Measurements from ENCODE around the gene LAG3.
A peak's percentile ranks its signal among the peaks of the same experiment; 100 is the strongest.
"Not testable (repeated sequence)": the region's sequence is repeated elsewhere in the genome, so short reads cannot be mapped to it uniquely, and the experiment has no call there.

Gene LAG3

DNA sequence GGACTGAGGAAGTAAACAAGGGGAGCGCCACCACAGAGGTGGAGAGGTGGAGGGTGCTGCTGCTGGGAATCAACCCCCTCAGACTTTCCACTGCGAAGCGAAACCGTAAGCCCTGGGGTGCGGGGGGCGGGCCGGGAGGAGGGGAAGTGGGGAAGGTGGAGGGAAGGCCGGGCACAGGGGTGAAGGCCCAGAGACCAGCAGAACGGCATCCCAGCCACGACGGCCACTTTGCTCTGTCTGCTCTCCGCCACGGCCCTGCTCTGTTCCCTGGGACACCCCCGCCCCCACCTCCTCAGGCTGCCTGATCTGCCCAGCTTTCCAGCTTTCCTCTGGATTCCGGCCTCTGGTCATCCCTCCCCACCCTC is at the start of gene LAG3:
Gene LAG3, plus strand, starts transcription at position 190 of the 365 bp plus-strand sequence. CDS start 333 bp downstream, outside the sequence.
- DNase-seq: peak; percentile 46

DNA sequence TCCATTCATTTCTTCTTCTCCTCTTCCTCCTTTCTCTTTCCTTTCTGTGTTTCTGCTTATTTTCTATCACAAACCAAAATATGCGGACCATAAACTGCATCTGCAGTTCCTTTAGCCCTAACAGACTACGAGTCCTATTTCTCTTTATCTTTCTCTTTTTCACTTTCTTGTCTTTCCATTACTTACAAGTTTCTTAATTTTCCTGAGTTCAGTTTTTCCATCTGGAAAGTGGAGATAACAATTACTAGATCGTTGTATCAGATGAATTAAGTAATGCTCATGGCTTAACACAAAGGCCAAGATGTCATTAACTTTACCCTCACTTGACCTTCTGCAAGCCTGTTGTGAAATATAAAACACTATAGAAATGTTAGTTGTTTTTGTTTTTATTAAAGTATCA is 49.5 kb upstream of the LAG3 start:
- DNase-seq: no peak

DNA sequence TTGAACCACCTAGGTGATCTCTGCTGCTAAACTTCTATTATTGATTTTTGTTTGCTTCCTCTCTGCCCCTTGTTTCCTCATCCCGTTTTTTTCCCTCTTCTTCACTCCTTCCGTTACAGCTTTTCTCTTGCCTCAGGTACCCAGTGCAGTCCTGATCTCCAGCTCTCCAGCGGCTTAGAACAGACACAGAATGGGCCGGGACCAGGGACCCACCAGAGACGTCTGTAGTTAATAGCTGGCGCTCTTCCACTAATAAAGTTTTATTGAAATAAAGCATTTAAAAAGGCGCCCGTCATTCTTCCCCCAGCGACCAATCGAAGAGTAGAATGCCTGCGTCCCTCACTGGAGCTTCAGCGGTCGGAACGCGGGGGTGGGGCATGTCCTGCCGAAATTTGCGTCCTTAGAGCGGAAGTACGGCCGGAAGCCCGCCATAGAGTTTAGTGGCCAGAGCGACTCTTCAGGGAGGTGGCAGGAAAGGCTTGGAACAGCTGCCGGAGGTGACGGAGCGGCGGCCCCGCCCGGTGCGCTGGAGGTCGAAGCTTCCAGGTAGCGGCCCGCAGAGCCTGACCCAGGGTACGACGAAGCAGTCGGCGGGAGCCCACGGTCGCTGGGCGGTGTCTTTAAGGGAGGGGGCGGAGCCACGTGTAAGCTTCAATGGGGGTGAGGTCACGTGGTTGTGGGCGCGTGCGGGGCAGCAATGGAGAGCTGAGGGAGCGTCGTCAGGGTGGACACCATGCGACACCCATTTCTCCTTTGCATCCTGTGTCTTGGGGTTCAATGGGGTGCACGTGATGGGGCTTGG is 48.5 kb upstream of the LAG3 start, which contains the start of gene COPS7A:
Gene COPS7A, plus strand, starts transcription at position 440 of the 802 bp plus-strand sequence. CDS start 611 bp downstream, outside the sequence.
- peak; percentile 89 for DNase-seq

DNA sequence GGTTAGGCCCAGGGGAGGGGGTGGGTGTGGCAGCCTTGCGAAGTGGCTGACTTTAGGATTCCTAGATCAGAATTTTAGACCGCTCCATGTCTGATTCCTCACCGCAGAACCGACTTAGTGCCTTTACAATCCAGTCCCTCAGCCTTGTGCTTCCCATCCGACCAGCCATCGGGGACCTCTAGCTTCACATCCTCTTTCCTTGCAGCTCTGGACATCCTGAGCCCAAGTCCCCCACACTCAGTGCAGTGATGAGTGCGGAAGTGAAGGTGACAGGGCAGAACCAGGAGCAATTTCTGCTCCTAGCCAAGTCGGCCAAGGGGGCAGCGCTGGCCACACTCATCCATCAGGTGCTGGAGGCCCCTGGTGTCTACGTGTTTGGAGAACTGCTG is 47.9 kb upstream of the LAG3 start:
- DNase-seq: no peak

DNA sequence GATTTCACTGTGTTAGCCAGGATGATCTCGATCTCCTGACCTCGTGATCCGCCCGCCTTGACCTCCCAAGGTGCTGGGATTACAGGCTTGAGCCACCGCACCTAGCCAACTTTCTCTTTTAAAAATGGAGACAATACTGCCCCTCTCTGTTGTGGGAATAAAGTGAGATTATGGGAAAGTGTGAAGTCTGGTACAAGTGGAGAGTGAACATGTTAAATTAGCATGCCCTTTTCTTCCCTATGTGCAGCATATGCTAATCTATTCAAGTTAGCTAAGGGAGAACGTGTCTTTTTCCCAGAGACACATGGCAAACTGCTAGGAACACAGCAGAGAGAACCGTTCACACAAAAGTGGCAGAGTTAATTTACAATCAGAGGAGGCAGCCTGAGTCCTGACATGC is 47.0 kb upstream of the LAG3 start:
- no peak for DNase-seq

DNA sequence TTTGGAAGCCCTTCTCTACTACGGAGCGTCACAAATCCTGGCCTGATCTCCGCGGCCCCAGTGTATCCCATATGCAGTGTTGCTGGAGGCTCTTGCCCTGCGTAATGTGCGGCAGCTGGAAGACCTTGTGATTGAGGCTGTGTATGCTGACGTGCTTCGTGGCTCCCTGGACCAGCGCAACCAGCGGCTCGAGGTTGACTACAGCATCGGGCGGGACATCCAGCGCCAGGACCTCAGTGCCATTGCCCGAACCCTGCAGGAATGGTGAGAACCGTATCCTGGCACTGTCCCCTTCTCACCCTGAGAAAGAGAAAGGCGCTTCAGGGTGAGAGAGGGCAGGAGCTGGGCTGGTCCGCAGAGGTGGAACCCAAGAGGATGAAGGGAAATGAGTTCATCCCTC is 43.1 kb upstream of the LAG3 start:
- no peak for DNase-seq

DNA sequence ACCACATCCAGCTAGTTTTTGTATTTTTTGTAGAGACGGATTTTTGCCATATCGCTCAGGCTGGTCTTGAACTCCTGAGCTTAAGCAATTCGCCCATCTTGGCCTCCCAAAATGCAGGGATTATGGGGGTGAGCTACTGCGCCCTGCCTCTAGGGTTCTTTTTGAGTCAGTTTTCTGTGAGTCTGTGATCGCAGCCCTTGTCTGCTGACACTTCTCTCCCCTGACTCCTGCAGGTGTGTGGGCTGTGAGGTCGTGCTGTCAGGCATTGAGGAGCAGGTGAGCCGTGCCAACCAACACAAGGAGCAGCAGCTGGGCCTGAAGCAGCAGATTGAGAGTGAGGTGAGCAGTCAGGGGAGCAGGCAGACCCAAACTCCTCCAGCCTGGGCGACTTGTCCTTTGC is 42.2 kb upstream of the LAG3 start:
- no peak for DNase-seq

DNA sequence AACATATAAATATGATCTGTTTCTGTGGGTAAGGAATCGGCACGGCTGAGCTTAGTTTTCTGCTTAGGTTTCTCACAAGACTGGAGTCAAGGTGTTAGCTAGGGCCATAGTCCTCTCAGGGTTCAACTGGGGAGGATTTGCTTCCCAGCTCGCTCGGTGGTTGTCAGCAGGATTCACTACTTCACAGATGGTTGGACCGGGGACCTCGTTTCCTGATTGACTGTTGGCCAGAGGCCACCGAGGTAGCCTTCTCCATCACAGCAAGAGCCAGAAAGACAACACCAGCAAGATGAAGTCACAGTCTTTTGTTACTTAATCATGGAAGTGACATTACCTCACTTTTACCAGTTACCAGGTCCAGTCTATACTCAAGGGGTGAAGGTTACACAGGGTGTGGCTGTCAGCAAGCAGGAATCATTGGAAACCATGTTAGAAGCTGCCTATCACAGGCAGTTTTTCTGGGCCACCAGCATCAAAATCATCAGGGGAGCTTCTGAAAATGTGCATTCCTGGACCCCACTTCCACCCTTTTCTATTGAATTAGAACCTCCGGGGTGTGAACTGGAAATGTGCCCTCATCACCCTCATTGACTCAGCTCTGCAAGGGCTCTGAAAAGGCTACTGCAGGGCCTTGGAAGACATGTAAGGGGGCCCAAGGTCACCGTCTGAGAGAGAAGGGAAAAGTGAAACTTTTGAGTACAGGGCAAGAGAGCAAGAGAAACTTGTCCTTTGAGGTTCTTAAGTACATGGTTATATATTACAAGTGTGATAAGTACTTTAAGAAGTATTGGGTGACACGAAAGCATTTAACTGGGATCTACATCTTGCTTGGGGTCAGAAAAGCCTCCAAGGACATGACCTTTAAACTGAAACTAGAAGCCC is 37.6 kb upstream of the LAG3 start:
- no peak for DNase-seq

DNA sequence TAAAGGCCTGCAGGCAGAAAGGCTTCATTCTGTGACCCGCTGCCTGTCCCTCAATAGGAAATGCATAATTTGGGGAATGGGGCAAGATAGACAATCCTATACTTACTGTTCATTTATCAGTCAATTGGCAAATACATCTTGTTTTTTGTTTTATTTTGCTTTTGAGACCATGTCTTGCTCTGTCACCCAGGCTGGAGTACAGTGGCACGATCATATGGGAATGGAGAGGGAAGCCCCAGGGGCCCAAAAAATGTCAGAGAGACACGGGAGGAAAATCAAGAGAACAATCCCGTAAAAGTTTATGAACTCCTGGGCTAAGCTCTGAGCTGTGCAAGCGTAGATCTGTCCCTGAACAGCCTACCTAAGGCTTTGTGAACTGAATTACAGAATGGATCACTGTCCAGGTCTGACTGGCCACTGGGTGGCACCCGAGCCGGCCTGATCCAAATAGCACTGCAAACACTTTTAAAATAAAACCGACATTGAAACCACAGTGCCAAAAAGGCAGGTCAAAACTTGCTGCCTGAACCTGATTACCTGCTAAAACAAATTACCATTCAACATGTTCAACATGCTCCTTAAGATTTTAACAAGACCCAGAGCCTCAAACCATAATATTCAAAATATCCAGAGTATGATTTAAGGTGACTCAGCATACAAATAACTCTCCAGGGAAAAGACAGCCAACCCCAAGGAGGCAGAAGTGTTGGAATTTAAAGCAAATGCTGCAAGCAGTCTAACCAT is 36.7 kb upstream of the LAG3 start:
- no peak for DNase-seq

DNA sequence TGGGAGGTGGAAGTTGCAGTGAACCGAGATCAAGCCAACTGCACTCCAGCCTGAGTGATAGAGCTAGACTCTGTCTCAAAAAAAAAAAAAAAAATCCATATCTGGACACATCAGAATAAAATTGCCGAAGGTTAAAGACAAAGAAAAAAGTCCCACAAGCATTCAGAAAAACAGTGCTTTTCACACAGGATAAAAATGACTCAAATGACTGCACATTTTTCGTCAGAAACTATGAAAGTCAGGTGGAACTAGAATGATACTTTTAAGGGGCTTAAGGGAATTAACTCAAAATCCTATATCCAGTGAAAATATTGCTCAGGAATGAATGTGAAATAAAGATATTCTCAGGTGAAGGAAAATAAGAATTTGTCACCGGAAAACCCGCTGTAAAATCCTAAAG is 35.6 kb upstream of the LAG3 start:
- DNase-seq: no peak

DNA sequence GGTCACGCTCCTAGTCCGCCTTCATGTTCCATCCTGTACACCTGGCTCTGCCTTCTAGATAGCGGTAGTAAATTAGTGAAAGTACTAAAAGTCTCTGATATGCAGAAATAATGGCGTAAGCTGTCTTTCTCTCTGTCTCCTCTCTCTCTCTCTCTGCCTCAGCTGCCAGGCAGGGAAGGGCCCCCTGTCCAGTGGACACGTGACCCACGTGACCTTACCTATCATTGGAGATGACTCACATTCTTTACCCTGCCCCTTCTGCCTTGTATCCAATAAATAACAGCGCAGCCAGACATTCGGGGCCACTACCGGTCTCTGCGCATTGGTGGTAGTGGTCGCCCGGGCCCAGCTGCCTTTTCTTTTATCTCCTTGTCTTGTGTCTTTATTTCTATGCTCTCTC is 30.2 kb upstream of the LAG3 start:
- not testable (repeated sequence) for DNase-seq

DNA sequence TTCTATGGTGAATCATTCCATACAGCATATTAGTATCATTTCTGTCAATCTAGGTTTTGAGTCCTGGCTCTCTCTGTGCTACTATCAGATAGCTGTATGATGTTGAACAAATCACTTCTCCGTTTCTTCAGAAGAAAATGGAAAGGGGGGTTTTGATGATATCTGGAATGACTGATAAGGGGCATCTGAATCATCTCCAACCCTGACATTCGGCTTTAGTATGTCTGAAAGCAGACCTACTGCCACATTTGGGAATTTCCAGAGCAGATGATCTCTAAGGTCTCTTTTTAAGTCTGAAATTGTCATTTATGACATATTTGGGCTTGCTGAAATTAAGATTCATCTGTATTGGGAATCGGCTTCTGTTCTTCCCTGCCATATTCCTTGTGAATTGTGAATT is 29.5 kb upstream of the LAG3 start:
- DNase-seq: no peak

DNA sequence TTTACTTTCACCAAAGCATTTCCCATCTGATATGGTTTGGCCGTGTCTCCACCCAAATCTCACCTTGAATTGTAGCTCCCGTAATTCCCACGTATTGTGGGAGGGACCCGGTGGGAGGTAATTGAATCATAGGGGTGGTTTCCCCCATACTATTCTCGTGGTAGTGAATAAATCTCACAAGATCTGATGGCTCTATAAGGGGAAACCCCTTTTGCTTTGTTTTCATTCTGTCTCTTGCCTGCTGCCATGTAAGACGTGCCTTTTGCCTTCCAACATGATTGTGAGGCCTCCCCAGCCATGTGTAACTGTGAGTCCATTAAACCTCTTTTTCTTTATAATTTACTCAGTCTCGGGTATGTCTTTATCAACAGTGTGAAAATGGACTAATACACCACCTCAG is 29.0 kb upstream of the LAG3 start:
- DNase-seq: not testable (repeated sequence)

DNA sequence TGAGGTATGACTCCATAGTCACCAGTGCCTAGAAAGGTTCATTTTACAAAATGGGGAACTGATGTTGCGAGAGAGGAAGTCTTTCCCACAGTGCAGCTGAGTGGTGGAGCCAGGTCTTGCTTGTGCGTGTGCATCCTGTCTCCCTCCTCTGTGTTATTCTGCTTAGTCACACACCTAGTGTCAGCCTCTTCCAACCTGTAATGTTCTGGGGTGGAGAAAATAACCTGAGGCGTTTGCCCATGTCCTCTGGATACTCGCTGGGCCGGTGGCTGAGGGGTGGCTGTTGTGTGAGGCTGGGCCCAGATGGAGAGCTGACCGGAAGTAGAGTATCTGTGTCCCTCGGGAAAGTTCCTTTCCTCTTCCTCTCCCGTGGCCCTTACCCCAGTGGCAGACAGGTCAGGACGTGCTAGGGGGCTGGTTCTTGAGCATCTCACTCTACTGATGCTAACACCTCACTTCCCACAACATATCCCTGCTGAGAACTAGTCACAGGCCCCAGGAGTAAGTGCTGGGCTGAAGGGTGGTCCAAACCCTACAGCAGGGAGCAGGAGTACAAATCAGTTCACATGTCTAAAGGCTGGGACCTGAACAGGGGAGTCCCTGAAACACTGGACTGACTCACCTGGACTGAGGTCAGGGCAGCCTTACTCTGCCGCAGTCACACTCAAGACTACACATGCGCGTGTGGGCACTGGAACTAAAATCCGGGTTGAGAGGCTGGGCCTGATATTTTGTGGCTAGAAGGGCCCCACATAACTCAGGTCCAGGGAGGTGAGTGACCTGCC is 26.4 kb upstream of the LAG3 start:
- no peak for DNase-seq

DNA sequence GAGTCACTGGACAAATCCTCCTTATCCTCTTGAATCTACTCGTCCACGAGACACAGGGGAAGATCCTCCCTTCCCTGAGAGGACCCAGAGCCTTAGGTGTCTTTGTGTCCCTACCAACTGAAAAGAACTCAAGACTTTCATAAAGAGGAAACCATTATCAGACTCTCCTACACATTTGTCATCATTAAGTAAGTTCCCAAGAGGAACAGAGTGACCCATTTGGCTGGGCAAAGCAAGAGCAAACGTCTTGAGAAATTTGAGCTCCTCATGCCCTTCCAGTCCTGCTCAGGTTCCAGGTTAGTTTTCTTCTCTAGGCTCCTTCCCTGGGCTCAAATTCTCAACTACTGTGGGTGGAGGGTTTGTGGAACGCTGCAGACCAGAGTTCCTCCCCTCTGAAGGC is 25.1 kb upstream of the LAG3 start:
- DNase-seq: no peak

DNA sequence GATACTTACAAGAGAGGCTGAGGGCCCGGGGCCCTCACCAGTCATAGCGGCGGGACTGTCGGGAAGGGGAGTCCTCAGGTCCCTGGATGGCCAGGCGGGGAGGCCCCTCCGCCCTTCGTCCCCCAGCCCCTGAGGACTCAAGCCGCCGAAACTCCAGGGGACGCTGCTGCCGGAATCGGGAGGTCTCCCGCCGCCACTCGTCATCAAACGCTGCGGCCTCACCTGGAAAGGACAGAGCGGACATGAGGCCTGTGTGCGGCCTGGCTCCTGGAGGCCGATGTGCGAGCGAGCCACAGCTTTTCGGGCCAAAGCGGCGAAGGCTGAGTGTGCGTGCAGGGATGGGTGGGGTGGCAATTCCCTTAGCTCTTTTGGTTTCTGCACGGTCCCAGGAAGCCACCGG is 23.6 kb upstream of the LAG3 start:
- DNase-seq: no peak

DNA sequence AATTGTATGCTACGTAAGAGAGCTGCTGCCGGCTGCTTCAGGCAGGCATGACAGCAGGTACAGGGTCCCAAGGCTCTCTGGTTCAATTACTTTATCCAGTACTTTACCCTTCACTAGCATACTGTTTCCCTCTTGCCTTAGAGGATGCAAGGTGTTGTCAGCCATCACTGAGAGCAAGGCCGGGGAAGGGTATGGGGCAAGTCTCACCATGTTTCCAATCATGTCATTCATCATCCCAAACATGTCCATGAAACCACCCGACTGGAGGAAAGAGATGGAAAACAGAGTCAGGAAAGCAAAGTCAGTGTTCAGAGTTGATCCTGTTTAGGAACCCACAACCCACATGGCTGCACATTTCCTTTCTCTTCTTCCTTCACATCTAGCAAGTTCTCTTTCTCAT is 21.8 kb upstream of the LAG3 start:
- DNase-seq: no peak

DNA sequence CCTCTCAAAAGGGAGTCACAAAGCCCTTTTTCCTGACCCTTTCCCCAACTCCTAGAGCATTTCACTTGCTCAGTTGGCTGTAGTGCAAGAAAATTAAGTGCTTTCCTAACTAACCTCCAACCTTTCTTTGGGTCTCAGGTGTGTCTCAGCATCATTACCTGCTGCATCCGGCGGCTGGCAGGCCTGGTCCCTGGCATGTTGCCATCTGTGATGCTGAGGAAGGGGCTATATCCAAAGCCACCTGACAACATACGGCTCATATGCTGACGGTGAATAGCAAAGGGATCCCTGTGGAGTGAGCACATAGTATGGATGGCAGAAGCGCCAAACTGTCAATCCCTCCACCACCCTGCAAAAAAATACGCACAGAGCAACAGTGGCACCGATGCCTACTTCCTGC is 20.6 kb upstream of the LAG3 start:
- no peak for DNase-seq

DNA sequence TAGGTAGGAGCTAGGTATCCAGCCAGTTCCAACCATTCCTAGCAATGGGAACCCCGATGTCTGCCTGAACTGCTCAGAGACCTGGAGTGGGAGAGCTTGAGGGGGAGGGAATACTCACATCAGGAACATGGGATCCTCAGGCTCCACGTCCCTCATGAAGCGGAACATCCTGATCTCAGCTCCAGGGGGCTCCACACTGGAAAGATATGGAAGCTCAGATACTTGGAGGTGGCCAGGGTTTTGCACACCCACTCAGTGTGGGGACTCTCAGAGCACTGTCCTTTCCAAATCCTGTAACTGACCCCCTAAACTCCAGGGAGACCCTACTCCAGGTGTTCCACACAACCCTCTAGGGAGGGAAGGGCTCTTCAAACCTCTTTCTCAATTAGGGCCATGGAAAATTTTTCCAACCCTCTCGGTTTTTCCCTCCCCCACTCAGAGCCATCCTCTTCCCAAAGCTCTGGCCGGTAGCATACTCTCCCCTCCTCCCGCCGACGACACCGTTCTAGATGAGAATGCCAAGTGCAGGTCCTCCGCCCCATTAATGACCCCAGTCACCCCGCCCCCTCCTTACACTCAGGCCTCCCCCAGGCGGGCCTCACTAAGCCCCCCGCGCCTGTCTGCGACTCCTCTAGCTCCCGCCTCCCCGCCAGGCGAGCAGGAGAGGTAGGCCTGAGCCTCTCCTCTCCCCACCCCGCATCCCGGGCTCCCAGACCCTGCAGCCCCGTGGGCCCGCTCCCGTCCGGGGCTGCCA is 20.0 kb upstream of the LAG3 start:
- no peak for DNase-seq

DNA sequence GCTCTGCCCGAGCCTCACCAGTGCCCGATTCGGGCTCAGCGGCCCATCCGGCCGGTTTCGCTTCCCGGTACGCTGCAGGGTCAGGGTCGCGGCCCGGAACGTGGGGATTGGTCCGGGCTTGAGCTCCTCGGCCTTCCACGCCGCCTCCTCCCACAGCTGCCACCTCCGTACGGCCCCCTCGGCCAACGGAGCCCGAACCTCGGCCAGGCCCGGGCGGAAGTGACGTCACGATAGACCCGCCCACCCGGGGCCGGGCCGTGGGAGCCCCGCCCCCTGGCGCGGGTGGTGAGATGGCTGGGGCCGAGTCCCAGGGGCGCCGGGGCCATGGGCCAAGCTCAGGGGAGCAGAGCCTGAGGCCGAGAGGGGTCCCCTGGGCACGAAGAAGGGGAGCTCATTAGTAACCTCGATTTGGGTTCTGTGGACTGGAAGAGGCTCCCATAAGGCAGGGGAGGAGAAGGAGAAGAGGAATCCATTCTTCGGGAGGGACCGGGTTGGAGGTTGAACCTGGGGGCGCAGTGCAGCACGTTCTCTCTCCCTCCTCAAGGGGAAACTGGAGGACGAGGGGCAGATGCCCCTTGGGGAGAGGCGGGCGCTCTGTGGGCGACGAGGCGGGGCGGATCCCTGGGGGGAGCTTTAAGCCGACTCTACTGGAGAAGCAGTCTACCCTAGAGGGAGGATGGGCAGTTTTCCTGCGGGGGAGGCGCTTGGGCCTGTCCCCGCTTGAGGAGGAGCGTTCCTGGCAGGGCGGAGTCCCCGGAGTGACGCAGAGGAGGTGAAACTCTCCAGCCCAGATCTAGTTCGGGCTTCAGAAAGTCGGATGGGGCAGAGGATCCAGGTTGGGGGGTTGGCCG is 19.2 kb upstream of the LAG3 start, which contains the start of gene MLF2:
Gene MLF2, minus strand, starts transcription at position 221 of the 851 bp plus-strand sequence. CDS start 807 bp downstream, outside the sequence.
- DNase-seq: peak; percentile 96

All from activated CD4-positive, alpha-beta T cell treated with anti-CD3 and anti-CD28 coated beads for 1 hour (primary cell).